Left forelimb (tissue), 1 donor: Measurements from ENCODE around the gene OSBPL9.
"Not testable (repeated sequence)": the region's sequence is repeated elsewhere in the genome, so short reads cannot be mapped to it uniquely, and the experiment has no call there.

ENCODE experiments used
- DNase-seq: peaks from one replicate; pipeline ENCODE4 v3.0.0-alpha.2; 2018; ENCODE audit warnings: low spot score

The OSBPL9 gene

DNA sequence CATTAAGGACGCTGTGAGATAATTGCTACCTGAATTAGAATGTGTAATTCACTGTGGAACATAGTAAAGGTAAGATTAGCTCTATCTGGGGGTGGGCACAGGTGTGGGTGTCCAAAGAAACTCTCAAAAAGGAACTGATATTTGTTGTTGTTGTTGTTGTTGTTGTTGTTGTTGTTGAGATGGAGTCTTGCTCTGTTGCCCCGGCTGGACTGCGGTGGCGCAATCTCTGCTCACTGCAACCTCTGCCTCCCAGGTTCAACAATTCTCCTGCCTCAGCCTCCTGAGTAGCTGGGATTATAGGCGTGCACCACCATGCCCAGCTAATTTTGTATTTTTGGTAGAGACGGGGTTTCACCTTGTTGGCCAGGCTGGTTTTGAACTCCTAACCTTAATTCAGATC is 6.8 kb upstream of the OSBPL9 start:
- DNase-seq, result not testable (repeated sequence)

DNA sequence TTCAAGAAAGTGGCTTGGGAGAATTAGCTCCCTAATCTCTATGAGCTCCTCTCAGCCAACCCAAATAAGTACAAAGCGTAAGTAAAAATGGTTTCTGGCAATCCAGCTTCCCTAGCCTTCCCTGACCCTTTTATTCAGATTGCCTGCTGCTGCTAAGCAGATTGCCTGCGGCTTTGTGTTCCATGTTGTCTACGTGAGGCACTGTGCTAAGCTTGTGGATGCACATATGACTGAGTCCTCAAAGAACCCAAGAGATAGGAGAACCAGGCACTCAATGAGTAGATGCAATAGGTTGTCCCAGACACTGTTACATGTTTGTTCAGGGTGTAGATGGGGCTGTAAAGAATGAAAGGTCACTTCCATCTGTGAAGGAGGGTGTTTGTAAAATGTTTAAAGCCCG is 6.3 kb upstream of the OSBPL9 start:
- no peak for DNase-seq

GRCh38 chr1:51612447-51612961 is 4.4 kb upstream of the OSBPL9 start:
- no peak for DNase-seq

GRCh38 chr1:51615780-51616291 is 1.1 kb upstream of the OSBPL9 start:
- no peak for DNase-seq

DNA sequence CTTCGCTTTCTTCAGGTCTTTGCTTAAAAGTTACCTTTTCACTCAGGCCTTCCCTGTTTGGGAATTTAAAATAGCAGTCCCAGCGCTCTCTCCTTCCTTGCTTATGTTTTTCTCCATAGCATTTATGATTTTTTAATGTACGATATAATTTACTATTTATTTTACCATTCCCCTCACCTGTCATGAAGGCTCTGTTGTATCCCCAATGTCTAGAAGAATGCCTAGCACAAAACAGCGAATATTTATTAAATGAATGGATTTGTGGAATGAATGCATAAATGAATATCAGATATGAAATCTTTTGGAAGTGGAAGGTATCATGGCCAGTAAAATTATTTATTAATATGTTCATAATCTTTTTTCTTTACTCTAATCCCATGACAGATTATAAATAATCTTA is 402 bp upstream of the OSBPL9 start:
- DNase-seq, result no peak

DNA sequence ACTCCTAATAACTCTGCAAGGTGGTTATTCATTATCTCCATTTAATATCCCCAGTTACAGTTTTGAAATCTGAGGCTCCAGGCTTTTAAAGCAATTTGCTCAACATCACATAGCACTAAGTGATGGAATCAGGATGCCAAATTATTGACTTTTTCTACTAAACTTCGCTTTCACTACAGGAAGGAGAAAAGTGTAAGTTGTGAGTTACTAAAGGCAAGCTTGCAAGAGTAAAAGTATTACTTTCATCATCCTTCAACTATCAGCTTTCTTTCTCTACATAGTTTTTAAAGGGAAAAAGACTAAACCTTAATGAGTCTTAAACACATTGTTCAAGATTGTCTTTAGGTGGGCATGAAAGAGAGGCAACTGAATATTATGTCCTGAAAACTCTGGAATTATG is 1.8 kb downstream of the OSBPL9 start:
- no peak for DNase-seq

- DNase-seq, result no peak
These were observed 3.6 kb downstream of the OSBPL9 start for GRCh38 chr1:51620470-51620869.

- no peak for DNase-seq
These were observed 4.3 kb downstream of the OSBPL9 start for GRCh38 chr1:51621161-51621560.

- no peak for DNase-seq
These were observed 5.1 kb downstream of the OSBPL9 start for GRCh38 chr1:51621841-51622454.

GRCh38 chr1:51622455-51622913 is 5.6 kb downstream of the OSBPL9 start:
- DNase-seq, result no peak

GRCh38 chr1:51623025-51623424 is 6.1 kb downstream of the OSBPL9 start:
- no peak for DNase-seq

- no peak for DNase-seq
These were observed 6.6 kb downstream of the OSBPL9 start for GRCh38 chr1:51623450-51623849.

GRCh38 chr1:51624855-51625254 is 8.0 kb downstream of the OSBPL9 start:
- no peak for DNase-seq

DNA sequence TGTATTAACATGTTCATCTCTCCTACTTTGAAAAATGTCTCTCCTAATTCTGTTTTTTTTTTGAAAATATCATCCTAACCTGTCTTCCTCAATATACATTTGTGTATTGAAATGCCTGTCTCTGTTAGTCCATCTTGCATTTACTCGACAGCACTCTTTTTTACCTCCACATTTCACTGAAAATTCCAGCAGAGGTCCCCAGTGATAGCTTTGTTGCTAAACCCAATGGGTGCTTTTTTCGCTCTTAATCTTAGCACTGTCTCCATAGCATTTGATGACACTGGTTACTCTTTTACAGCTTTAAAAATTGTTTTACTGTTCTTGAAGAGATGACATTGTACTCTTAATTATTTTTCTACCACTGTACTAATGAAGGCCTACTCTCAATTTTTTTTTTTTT is 10.8 kb downstream of the OSBPL9 start:
- DNase-seq, result no peak

DNA sequence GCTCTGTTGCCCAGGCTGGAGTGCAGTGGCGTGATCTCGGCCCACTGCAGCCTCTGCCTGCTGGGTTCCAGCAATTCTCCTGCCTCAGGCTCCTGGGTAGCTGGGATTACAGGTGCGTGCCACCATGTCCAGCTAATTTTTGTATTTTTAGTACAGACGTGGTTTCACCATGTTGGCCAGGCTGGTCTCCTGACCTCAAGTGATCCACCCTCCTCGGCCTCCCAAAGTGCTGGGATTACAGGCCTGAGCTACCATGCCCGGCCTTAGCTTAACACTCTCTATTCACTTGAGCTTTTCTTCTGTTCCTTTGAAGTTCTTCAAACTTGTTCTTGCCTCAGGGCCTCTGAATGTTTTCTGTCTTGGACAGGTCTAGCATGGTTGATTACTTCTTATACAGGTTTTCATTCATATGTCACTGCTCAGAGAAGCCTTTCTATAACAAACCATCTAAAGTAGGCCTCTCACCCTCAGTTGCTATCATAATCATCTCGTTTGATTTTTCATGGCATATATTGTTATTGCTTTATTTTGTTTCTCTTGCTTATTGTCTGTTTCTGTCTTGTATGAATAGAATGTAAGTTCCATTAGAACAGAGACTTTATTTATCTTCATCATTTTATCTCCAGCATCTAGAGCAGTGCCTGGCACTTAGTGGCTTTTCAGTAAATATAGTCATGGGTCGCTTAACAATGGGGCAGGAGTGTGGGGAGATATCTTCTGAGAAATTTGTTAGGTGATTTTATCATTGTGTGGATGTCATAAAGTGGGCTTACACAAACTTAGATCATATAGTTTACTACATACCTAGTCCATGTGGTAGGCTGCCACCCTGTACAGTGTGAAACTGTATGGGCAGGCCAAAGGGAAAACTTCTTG is 12.1 kb downstream of the OSBPL9 start:
- no peak for DNase-seq

- no peak for DNase-seq
These were observed 13.0 kb downstream of the OSBPL9 start for GRCh38 chr1:51629918-51630317.

DNA sequence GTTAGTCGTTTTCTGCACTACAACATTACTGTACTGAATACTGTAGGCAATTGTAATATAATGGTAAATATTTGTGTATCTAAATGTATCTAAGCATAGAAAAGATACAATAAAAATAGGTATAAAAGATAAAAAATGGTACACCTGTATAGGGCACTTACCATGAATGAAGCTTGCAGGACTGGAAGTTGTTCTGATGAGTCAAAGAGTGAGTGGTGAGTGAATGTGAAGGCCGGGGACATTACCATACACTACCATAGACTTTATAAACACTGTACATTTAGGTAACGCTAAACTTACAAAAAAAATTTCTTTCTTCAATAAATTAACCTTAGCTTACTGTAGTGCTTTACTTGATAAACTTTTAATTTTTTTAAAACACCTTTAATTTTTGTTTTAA is 13.5 kb downstream of the OSBPL9 start:
- no peak for DNase-seq

GRCh38 chr1:51630922-51631321 is 14.0 kb downstream of the OSBPL9 start:
- no peak for DNase-seq

DNA sequence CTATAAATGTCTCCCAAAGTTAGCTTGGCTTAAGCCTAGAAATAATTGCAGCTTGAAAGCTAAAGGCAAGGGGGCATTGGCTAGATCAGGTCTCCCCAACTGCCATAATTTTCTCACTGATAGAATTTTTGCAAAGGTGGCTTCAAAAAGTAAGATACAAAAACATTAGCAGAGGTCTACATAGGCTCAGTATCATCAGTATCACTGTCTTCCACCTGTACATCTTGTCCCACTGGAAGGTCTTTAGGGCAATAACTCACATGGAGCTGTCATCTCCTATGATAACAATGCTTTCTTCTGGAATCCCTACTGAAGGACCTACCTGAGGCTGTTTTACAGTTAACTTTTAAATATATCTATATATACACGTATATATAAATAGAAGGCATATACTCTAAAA is 14.9 kb downstream of the OSBPL9 start:
- no peak for DNase-seq

GRCh38 chr1:51634618-51635017 is 17.7 kb downstream of the OSBPL9 start:
- no peak for DNase-seq

- no peak for DNase-seq
These were observed 18.7 kb downstream of the OSBPL9 start for GRCh38 chr1:51635615-51636014.

- no peak for DNase-seq
These were observed 19.3 kb downstream of the OSBPL9 start for GRCh38 chr1:51636191-51636590.
